Liver (tissue), 9 donors: ENCODE results near the gene YTHDF1. TPM values are rescaled to one million over a fixed set of nuclear protein-coding genes. Genes with fewer than 3 reads are reported as not detected.

Experiments
- DNase-seq: peaks from one replicate; pipeline ENCODE4 v3.0.0-alpha.2; 2017; ENCODE audit warnings: low spot score
- H3K27ac ChIP-seq, 2 donors: one replicate each; pipeline ENCODE4 v1.7.0; 2013; ENCODE audit warnings: inconsistent platforms in 2 of 2, low read length in 2 of 2, control low read depth in 1 of 2, low read depth in 1 of 2, mild to moderate bottlenecking in 1 of 2
- H3K27me3 ChIP-seq, 4 donors: one replicate each; pipeline versions ENCODE4 v1.6.1 to v1.7.0; 2013; ENCODE audit warnings: low read length in 3 of 4, inconsistent platforms in 1 of 4, mild to moderate bottlenecking in 1 of 4, moderate library complexity in 1 of 4; ENCODE audit not compliant: control insufficient read depth in 4 of 4, insufficient read depth in 4 of 4
- H3K36me3 ChIP-seq, 4 donors: one replicate each; pipeline versions ENCODE4 v1.6.1 to v1.7.0; 2013; ENCODE audit warnings: low read length in 3 of 4, mild to moderate bottlenecking in 3 of 4, low read depth in 1 of 4, moderate library complexity in 1 of 4; ENCODE audit not compliant: control insufficient read depth in 4 of 4, insufficient read depth in 3 of 4
- H3K4me1 ChIP-seq, 4 donors: one replicate each; pipeline versions ENCODE4 v1.6.1 to v1.7.0; 2013; ENCODE audit warnings: low read length in 3 of 4, mild to moderate bottlenecking in 3 of 4, moderate library complexity in 1 of 4; ENCODE audit not compliant: control insufficient read depth in 4 of 4, insufficient read depth in 4 of 4
- H3K4me3 ChIP-seq, 3 donors: one replicate each; pipeline versions ENCODE4 v1.6.1 to v1.7.0; 2013; ENCODE audit warnings: low read length in 3 of 3, control low read depth in 1 of 3, low read depth in 1 of 3, mild to moderate bottlenecking in 1 of 3
- H3K9ac ChIP-seq, 2 donors: one replicate each; pipeline ENCODE4 v1.7.0; 2013; ENCODE audit warnings: low read length in 2 of 2, mild to moderate bottlenecking in 2 of 2, moderate library complexity in 2 of 2, control low read depth in 1 of 2, low read depth in 1 of 2
- H3K9me3 ChIP-seq, 4 donors: one replicate each; pipeline versions ENCODE4 v1.6.1 to v1.7.0; 2013; ENCODE audit warnings: low read length in 3 of 4; ENCODE audit not compliant: control insufficient read depth in 4 of 4
- ATF3 ChIP-seq: IDR thresholded peaks from 2 replicates; pipeline ENCODE4 v1.6.1; 2016; ENCODE audit warnings: antibody characterized with exemption
- EGR1 ChIP-seq, 2 donors: IDR thresholded peaks; 2 replicates each; pipeline ENCODE4 v1.6.1; 2016 to 2018; ENCODE audit warnings: antibody characterized with exemption in 2 of 2, low read depth in 2 of 2
- FOXA1 ChIP-seq: IDR thresholded peaks from 2 replicates; pipeline ENCODE4 v1.6.1; 2016; ENCODE audit warnings: antibody characterized with exemption
- FOXA2 ChIP-seq: IDR thresholded peaks from 2 replicates; pipeline ENCODE4 v1.6.1; 2016; ENCODE audit warnings: antibody characterized with exemption
- GABPA ChIP-seq, 2 donors: IDR thresholded peaks in 1 of 2; conservative IDR thresholded peaks in 1 of 2; 2 replicates each; pipeline ENCODE4 v1.6.1; 2016; ENCODE audit warnings: antibody characterized with exemption in 2 of 2, mild to moderate bottlenecking in 1 of 2, moderate library complexity in 1 of 2
- HNF4A ChIP-seq, 2 donors: conservative IDR thresholded peaks; 2 replicates each; pipeline ENCODE4 v1.6.1; 2016; ENCODE audit warnings: antibody characterized with exemption in 2 of 2, mild to moderate bottlenecking in 2 of 2
- HNF4G ChIP-seq: IDR thresholded peaks from 2 replicates; pipeline ENCODE4 v1.6.1; 2016; ENCODE audit warnings: antibody characterized with exemption
- JUND ChIP-seq, 2 donors: IDR thresholded peaks; 2 replicates each; pipeline ENCODE4 v1.6.1; 2016; ENCODE audit warnings: antibody characterized with exemption in 2 of 2
- NR2F2 ChIP-seq: IDR thresholded peaks from 2 replicates; pipeline ENCODE4 v1.6.1; 2016; ENCODE audit warnings: antibody characterized with exemption
- RAD21 ChIP-seq, 2 donors: IDR thresholded peaks; 2 replicates each; pipeline ENCODE4 v1.6.1; 2016; ENCODE audit warnings: antibody characterized with exemption in 2 of 2, mild to moderate bottlenecking in 2 of 2
- SP1 ChIP-seq: IDR thresholded peaks from 2 replicates; pipeline ENCODE4 v1.6.1; 2018; ENCODE audit warnings: antibody characterized with exemption, mild to moderate bottlenecking
- TAF1 ChIP-seq: conservative IDR thresholded peaks from 2 replicates; pipeline ENCODE4 v1.6.1; 2016; ENCODE audit warnings: antibody characterized with exemption, mild to moderate bottlenecking
- YY1 ChIP-seq: IDR thresholded peaks from 2 replicates; pipeline ENCODE4 v1.6.1; 2016; ENCODE audit warnings: antibody characterized with exemption, mild to moderate bottlenecking
- ZBTB33 ChIP-seq: IDR thresholded peaks from 2 replicates; pipeline ENCODE4 v1.6.1; 2016; ENCODE audit warnings: antibody characterized with exemption
- WGBS: extraction: QIAGEN DNeasy Blood & Tissue Kit; methylation state at CpG from one replicate; pipeline ENCODE4 v1.1.7; 2013; 5-methylcytosine and 5-hydroxymethylcytosine counted together
- polyA plus RNA-seq, 2 donors: library from polyadenylated mRNA; stranded (reverse) in 1 of 2; unstranded in 1 of 2; fragments of 200-250 nt in 1 of 2; fragments of >200 nt in 1 of 2; fragmentation: Nextera tagmentation in 1 of 2; extraction: Ambion mirVana in 1 of 2; gene quantifications; one replicate each; pipeline versions ENCODE4 v1.2.1 to v1.2.3, GENCODE V29; 2013 to 2015
- total RNA-seq, 2 donors: library from RNA; depleted of rRNA; stranded (reverse); fragments of >200 nt; gene quantifications; one replicate each; pipeline ENCODE4 v1.2.3, GENCODE V29; 2014
- TF ChIP-seq, protein P1 (sequence below): fragments of 150-350 bp; IDR thresholded peaks from 2 replicates; pipeline ENCODE4 v1.5.1; 2017; ENCODE audit warnings: improper control_type of control experiment, low read depth, low read length; ENCODE audit not compliant: missing input control
- TF ChIP-seq, protein P2 (sequence below): IDR thresholded peaks from 2 replicates; pipeline ENCODE4 v1.6.1; 2016; ENCODE audit warnings: antibody characterized with exemption
- TF ChIP-seq, protein P3 (sequence below): IDR thresholded peaks from 2 replicates; pipeline ENCODE4 v1.6.1; 2016; ENCODE audit warnings: antibody characterized with exemption, mild to moderate bottlenecking
- donor health status: healthy.
- donor health status: healthy.
- donor health status: healthy.
- donor health status: healthy.
- donor health status: healthy.

Gene YTHDF1
- total and polyA plus RNA-seq, 4 donors, result 6.8 to 19.5 (median 14.9) TPM

DNA sequence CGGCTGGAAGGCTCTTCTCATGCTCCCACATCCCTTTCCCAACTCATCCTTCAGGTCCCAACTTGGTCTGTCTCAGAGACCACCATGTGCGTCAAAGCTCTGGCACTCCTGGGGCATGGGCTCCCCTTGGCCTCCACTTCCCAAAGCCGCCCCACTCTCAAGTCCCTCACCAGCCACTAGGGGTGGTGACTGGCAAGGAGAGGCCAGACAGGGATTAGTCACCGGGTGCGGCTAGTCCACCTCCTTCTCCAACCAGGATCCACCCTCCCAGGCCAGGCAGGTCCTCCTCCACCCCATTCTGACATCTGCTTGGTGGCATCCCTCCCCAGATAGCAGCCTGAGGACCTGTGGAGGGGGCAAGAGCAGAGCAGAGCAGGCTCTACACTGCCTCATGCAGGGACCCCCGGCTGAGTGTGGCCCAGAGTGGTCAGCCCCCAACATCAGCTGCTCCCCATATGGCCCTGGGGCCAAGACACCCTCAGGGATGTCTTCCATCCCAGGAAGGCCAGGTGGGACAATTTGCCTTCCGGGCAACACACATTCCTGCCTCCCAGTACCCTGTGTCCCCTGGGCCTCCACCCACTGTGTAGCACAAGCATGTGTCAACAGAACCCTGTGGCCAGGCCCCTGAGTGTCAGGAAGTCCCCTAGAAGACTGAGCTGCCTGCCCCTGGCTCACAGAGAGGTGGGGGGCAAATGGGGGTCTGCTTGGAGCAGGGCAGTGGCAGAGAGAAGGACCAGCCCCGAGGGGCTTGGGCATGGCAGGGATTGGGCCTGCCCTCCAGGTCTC, 29.2 kb downstream of the YTHDF1 start:
- Histone ChIP-seq H3K27me3 (no peaks in the 10 kb centered on the region), H3K36me3 (no peaks in the 10 kb centered on the region), H3K9me3 (no peaks in the 10 kb centered on the region), H3K4me1 (no peaks in the 10 kb centered on the region), H3K9ac (no peak overlapping the region), H3K27ac (no peak overlapping the region), H3K4me3 (no peak overlapping the region)
- TF ChIP-seq JUND (IDR thresholded peaks at IDR 0.05) (no peak), RAD21 (IDR thresholded peaks at IDR 0.05) (no peak), NR2F2 (no peak)
- TF ChIP-seq, protein P1, sequence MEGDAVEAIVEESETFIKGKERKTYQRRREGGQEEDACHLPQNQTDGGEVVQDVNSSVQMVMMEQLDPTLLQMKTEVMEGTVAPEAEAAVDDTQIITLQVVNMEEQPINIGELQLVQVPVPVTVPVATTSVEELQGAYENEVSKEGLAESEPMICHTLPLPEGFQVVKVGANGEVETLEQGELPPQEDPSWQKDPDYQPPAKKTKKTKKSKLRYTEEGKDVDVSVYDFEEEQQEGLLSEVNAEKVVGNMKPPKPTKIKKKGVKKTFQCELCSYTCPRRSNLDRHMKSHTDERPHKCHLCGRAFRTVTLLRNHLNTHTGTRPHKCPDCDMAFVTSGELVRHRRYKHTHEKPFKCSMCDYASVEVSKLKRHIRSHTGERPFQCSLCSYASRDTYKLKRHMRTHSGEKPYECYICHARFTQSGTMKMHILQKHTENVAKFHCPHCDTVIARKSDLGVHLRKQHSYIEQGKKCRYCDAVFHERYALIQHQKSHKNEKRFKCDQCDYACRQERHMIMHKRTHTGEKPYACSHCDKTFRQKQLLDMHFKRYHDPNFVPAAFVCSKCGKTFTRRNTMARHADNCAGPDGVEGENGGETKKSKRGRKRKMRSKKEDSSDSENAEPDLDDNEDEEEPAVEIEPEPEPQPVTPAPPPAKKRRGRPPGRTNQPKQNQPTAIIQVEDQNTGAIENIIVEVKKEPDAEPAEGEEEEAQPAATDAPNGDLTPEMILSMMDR, result no peak
- 91% methylated on average over 8 of the region's 8 CpGs for WGBS
- no peak for DNase-seq

- no peaks in the 10 kb centered on the region for H3K36me3 ChIP-seq
- no peaks in the 10 kb centered on the region for H3K27me3 ChIP-seq
- no peak overlapping the region for H3K27ac ChIP-seq
- H3K9me3 ChIP-seq, result no peaks in the 10 kb centered on the region
- 93% methylated on average over 8 of the region's 8 CpGs for WGBS
- TF ChIP-seq FOXA1 (no peak), JUND (IDR thresholded peaks at IDR 0.05) (no peak), SP1 (no peak), TAF1 (no peak), ATF3 (no peak), ZBTB33 (no peak), RAD21 (IDR thresholded peaks at IDR 0.05) (no peak), GABPA (IDR thresholded peaks at IDR 0.05 in 1 of 2, conservative IDR thresholded peaks at IDR 0.05 in 1 of 2) (no peak), FOXA2 (no peak), HNF4A (conservative IDR thresholded peaks at IDR 0.05) (no peak), NR2F2 (no peak), EGR1 (IDR thresholded peaks at IDR 0.05; ENCODE audit: low read depth in 2 of 2) (no peak), HNF4G (no peak), YY1 (no peak)
- TF ChIP-seq, protein P1, result no peak
- TF ChIP-seq, protein P2, sequence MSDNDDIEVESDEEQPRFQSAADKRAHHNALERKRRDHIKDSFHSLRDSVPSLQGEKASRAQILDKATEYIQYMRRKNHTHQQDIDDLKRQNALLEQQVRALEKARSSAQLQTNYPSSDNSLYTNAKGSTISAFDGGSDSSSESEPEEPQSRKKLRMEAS, result no peak
- TF ChIP-seq, protein P3, sequence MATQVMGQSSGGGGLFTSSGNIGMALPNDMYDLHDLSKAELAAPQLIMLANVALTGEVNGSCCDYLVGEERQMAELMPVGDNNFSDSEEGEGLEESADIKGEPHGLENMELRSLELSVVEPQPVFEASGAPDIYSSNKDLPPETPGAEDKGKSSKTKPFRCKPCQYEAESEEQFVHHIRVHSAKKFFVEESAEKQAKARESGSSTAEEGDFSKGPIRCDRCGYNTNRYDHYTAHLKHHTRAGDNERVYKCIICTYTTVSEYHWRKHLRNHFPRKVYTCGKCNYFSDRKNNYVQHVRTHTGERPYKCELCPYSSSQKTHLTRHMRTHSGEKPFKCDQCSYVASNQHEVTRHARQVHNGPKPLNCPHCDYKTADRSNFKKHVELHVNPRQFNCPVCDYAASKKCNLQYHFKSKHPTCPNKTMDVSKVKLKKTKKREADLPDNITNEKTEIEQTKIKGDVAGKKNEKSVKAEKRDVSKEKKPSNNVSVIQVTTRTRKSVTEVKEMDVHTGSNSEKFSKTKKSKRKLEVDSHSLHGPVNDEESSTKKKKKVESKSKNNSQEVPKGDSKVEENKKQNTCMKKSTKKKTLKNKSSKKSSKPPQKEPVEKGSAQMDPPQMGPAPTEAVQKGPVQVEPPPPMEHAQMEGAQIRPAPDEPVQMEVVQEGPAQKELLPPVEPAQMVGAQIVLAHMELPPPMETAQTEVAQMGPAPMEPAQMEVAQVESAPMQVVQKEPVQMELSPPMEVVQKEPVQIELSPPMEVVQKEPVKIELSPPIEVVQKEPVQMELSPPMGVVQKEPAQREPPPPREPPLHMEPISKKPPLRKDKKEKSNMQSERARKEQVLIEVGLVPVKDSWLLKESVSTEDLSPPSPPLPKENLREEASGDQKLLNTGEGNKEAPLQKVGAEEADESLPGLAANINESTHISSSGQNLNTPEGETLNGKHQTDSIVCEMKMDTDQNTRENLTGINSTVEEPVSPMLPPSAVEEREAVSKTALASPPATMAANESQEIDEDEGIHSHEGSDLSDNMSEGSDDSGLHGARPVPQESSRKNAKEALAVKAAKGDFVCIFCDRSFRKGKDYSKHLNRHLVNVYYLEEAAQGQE, result no peak
- DNase-seq, result no peak
- H3K4me3 ChIP-seq, result no peak overlapping the region
- H3K9ac ChIP-seq, result no peak overlapping the region
- no peaks in the 10 kb centered on the region for H3K4me1 ChIP-seq
Measured at GRCh38 chr20:63186084-63186483, 29.8 kb downstream of the YTHDF1 start.
